HEK293 (cell line): ENCODE measurements around the gene LAIR2.

Experiments used
- CTCF ChIP-seq: fragments of 450-650 bp; formaldehyde crosslinking; IDR thresholded peaks from 2 replicates; pipeline ENCODE4 v1.5.1; 2016; ENCODE audit warnings: missing biosample characterization, missing genetic modification characterization
- KLF9 ChIP-seq: fragments of 450-650 bp; formaldehyde crosslinking; IDR thresholded peaks from 2 replicates; pipeline ENCODE4 v1.5.1; 2016; ENCODE audit warnings: missing biosample characterization, missing genetic modification characterization, low read depth
- ZBTB49 ChIP-seq: fragments of 450-650 bp; formaldehyde crosslinking; IDR thresholded peaks from 2 replicates; pipeline ENCODE4 v1.5.1; 2016; ENCODE audit warnings: missing biosample characterization, missing genetic modification characterization, low read depth
- ZNF510 ChIP-seq: fragments of 450-650 bp; formaldehyde crosslinking; IDR thresholded peaks from 2 replicates; pipeline ENCODE4 v1.5.1; 2018; ENCODE audit warnings: mild to moderate bottlenecking, missing genetic modification characterization, missing biosample characterization; ENCODE audit not compliant: insufficient replicate concordance

- TF ChIP-seq CTCF (no peak), ZNF510 (tag by site-specific recombination) (no peak), ZBTB49 (tag by site-specific recombination) (no peak), KLF9 (tag by site-specific recombination) (no peak)
Observed at GRCh38 chr19:54470991-54471782, 31.4 kb upstream of the LAIR2 start.
